Activated B cell treated with CpG ODN at 0.5 μM for 24 hours (primary cell): ENCODE data around the gene GGTA1. TPM values are rescaled to one million over a fixed set of nuclear protein-coding genes. Genes with fewer than 3 reads are reported as not detected.

Source experiments
- ATAC-seq: fragments of 200-7000 bp; cut with Tn5 transposase; one replicate; pipeline ENCODE4 v1.10.0; 2021; ENCODE audit warnings: low read depth, mild to moderate bottlenecking, moderate library complexity
- CTCF ChIA-PET: fragments of 350-600 bp; sonication (Branson Sonifier 250); formaldehyde crosslinking; loops from one replicate; lab custom pipeline; 2021; ENCODE audit warnings: antibody characterized with exemption; lab: Charles Lee
- POLR2A ChIA-PET: fragments of 350-600 bp; sonication (Branson Sonifier 250); formaldehyde crosslinking; loops from one replicate; lab custom pipeline; 2021; ENCODE audit warnings: antibody characterized with exemption; lab: Charles Lee
- DNase-seq: peaks from one replicate; pipeline ENCODE4 v3.0.0; 2022
- H3K27ac Mint-ChIP-seq: one replicate; pipeline ENCODE4 v1.8.0; 2020; ENCODE audit warnings: mixed read lengths
- H3K27me3 Mint-ChIP-seq: one replicate; pipeline ENCODE4 v1.8.0; 2021; ENCODE audit warnings: mixed read lengths
- H3K36me3 Mint-ChIP-seq: one replicate; pipeline ENCODE4 v1.8.0; 2021; ENCODE audit warnings: low read depth, mixed read lengths
- H3K4me1 Mint-ChIP-seq: one replicate; pipeline ENCODE4 v1.8.0; 2021; ENCODE audit warnings: mixed read lengths
- H3K4me3 Mint-ChIP-seq: one replicate; pipeline ENCODE4 v1.8.0; 2020; ENCODE audit warnings: mild to moderate bottlenecking, mixed read lengths
- H3K9me3 Mint-ChIP-seq: one replicate; pipeline ENCODE4 v1.8.0; 2020; ENCODE audit warnings: mixed read lengths
- CTCF ChIP-seq: fragments of 200-600 bp; IDR thresholded peaks from one replicate; pipeline ENCODE4 v1.8.0; 2022; ENCODE audit warnings: antibody characterized with exemption, mild to moderate bottlenecking
- intact Hi-C: fragments of 100-400 bp; cut with micrococcal nuclease; formaldehyde crosslinking; loops from one replicate; pipeline ENCODE4 v1.15.1; 2024
- total RNA-seq: library from RNA; stranded (reverse); gene quantifications from 2 replicates; pipeline ENCODE4 v1.2.3, GENCODE V29; 2022

GGTA1 gene
- total RNA-seq, 1 donor from 2014 or later = not detected

GRCh38 chr9:121484651-121485446 is 14.8 kb downstream of the GGTA1 start:
- intact Hi-C loops = loop anchor here (1.0 kb wide), 1 partner anchor 13 kb away; no protein-coding TSS in a partner anchor
- H3K9me3 Mint-ChIP-seq = no peaks in the 10 kb centered on the region
- DNase-seq = no peak

GRCh38 chr9:121483473-121484031 is 16.1 kb downstream of the GGTA1 start:
- ATAC-seq (no peak), DNase-seq (no peak)
- Mint-ChIP-seq H3K4me3 (no peak overlapping the region), H3K4me1 (peaks cover 36% of the 10 kb centered on the region), H3K9me3 (no peaks in the 10 kb centered on the region), H3K27me3 (no peaks in the 10 kb centered on the region), H3K36me3 (no peaks in the 10 kb centered on the region), H3K27ac (no peak overlapping the region)
- ChIA-PET CTCF (no interaction called here), POLR2A (no interaction called here)
- intact Hi-C loops = no loop called here
- no peak for TF ChIP-seq CTCF

More at GRCh38 chr9:121484651-121485446, 14.8 kb downstream of the GGTA1 start:
- no peaks in the 10 kb centered on the region for H3K36me3 Mint-ChIP-seq
- no peak for ATAC-seq
- POLR2A ChIA-PET = interaction anchor here (1.2 kb wide), 1 partner anchor 9 kb away, joined by 3 read pairs; no protein-coding TSS in a partner anchor
- no peaks in the 10 kb centered on the region for H3K27me3 Mint-ChIP-seq
- CTCF ChIA-PET = no interaction called here
- peak overlapping the region; percentile 46 for H3K27ac Mint-ChIP-seq
- TF ChIP-seq CTCF = no peak
- H3K4me1 Mint-ChIP-seq = peaks cover 36% of the 10 kb centered on the region
- peak overlapping the region; percentile 15 for H3K4me3 Mint-ChIP-seq

- Mint-ChIP-seq H3K9me3 (no peaks in the 10 kb centered on the region), H3K4me3 (no peak overlapping the region), H3K36me3 (no peaks in the 10 kb centered on the region), H3K4me1 (peaks cover 36% of the 10 kb centered on the region), H3K27me3 (no peaks in the 10 kb centered on the region), H3K27ac (no peak overlapping the region)
- ChIA-PET CTCF (no interaction called here), POLR2A (no interaction called here)
- intact Hi-C loops = no loop called here
- DNase-seq = no peak
- no peak for TF ChIP-seq CTCF
- ATAC-seq = no peak
These were observed 16.6 kb downstream of the GGTA1 start for GRCh38 chr9:121483049-121483448.

GRCh38 chr9:121478816-121479676 is 20.6 kb downstream of the GGTA1 start:
- no peak for ATAC-seq
- Mint-ChIP-seq H3K27me3 (peaks cover 6% of the 10 kb centered on the region), H3K27ac (no peak overlapping the region), H3K4me3 (no peak overlapping the region), H3K9me3 (no peaks in the 10 kb centered on the region), H3K36me3 (no peaks in the 10 kb centered on the region), H3K4me1 (peaks cover 5% of the 10 kb centered on the region)
- POLR2A ChIA-PET = no interaction called here
- TF ChIP-seq CTCF = no peak
- intact Hi-C loops = no loop called here
- no peak for DNase-seq
- CTCF ChIA-PET = no interaction called here
